ENCODE data around the gene MAPKBP1. TPM values are rescaled to one million over a fixed set of nuclear protein-coding genes. Genes with fewer than 3 reads are reported as not detected.
A peak's percentile ranks its signal among the peaks of the same experiment; 100 is the strongest.

MAPKBP1 gene
- total RNA-seq, 1 donor: 36.7 TPM

DNA sequence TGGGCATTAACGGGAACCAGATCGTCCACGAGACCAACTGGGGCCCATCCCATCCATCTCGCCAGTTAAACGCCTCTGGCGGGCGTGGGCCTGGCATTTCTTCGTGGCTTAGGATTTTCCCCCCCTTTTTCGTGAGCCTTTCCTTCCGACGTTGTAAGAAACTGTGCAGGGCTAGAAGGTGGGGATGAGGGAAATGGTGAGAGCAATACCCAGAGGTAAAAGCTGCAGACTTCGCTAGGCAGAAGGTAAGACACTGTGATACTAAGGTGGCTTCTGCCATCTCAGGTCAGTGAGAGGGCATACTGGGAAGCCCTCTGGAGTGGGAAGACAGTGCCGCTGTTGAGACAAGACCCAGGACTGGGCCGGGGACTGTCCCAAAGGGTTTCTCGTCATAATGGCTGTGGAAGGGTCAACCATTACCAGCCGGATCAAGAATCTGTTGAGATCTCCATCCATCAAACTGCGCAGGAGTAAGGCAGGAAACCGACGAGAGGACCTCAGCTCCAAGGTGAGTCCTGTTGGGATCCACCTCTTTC is 666 bp downstream of the MAPKBP1 start:
- peak overlapping the region; percentile 82 for H3K4me3 ChIP-seq (ENCODE audit: low read depth, low read length)
- TF ChIP-seq, protein P1, sequence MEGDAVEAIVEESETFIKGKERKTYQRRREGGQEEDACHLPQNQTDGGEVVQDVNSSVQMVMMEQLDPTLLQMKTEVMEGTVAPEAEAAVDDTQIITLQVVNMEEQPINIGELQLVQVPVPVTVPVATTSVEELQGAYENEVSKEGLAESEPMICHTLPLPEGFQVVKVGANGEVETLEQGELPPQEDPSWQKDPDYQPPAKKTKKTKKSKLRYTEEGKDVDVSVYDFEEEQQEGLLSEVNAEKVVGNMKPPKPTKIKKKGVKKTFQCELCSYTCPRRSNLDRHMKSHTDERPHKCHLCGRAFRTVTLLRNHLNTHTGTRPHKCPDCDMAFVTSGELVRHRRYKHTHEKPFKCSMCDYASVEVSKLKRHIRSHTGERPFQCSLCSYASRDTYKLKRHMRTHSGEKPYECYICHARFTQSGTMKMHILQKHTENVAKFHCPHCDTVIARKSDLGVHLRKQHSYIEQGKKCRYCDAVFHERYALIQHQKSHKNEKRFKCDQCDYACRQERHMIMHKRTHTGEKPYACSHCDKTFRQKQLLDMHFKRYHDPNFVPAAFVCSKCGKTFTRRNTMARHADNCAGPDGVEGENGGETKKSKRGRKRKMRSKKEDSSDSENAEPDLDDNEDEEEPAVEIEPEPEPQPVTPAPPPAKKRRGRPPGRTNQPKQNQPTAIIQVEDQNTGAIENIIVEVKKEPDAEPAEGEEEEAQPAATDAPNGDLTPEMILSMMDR (IDR thresholded peaks at IDR 0.05; ENCODE audit: insufficient read depth, low read depth, low read length): no peak

DNA sequence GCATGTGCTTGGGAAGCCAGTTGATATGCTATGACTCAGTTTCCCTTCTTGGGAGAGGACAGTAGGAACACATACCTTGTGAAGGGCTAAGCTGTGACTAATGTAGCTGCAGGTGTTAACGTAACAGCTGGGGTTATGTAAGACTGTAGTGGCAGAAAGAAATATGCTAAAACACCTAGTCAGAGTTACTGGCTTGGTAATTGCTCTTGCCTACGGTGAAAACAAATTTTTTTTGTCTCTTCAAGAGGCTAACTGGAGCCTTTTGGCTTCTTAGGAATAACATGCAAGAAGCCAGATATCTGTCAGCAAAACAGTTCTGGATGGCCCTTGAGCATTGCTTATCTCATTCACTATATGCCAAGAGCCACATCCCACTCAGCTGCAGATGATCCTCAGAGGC is 1.4 kb downstream of the MAPKBP1 start:
- H3K4me3 ChIP-seq (ENCODE audit: low read depth, low read length): peak overlapping the region; percentile 82
- DNase-seq (ENCODE audit: low read depth): no peak
- TF ChIP-seq, protein P1 (IDR thresholded peaks at IDR 0.05; ENCODE audit: insufficient read depth, low read depth, low read length): no peak

More for the DNA sequence above, 666 bp downstream of the MAPKBP1 start:
- no peak for DNase-seq (ENCODE audit: low read depth)

DNA sequence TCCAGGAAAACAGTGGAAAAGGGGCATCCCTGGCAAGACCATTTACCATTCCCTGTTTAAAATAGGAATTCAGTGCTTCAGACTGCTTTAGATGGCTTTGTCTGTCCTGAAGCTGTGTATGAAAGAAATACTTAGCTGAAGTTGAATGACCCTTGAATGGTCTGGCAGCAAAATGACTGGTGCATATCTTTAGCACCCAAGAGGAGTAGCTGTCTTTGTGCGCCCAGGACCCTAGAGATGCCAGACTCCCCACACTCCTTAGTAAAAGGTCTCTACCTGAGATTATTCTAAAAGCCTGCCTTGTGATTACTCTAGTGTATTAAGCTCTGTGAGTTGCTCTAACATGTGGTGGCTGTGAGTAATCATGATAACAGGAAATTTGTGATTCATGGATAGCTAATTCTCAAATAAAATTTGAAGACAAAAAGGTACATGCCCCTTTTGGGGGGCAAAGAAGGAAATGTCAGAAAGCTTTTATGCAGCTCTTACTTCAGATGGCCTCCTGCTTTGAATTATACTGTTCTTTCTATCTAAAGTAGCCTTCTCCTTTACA is 3.2 kb downstream of the MAPKBP1 start:
- H3K4me3 ChIP-seq (ENCODE audit: low read depth, low read length): no peak overlapping the region
- TF ChIP-seq, protein P1 (IDR thresholded peaks at IDR 0.05; ENCODE audit: insufficient read depth, low read depth, low read length): no peak
- no peak for DNase-seq (ENCODE audit: low read depth)

DNA sequence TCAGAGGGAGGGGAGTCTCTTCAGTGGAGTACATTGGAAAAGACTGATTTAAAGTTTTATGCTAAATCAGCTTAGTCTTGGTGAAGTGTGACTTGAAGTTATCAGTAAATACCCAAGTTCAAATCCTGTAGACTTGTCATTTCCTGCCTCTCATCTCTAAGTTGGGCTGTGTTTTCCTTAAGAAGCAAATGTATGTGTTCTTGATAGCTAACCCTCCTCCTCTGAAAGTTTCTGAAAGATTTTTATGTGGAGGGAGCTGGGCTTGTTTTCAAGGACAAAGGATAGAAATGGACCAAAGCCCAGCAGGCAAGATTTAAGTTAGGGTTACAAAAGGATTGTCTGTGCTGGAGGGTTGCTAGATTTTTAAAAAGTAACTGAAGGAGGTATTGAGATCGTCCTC is 4.2 kb downstream of the MAPKBP1 start:
- no peak overlapping the region for H3K4me3 ChIP-seq (ENCODE audit: low read depth, low read length)
- DNase-seq (ENCODE audit: low read depth): no peak
- TF ChIP-seq, protein P1 (IDR thresholded peaks at IDR 0.05; ENCODE audit: insufficient read depth, low read depth, low read length): no peak

DNA sequence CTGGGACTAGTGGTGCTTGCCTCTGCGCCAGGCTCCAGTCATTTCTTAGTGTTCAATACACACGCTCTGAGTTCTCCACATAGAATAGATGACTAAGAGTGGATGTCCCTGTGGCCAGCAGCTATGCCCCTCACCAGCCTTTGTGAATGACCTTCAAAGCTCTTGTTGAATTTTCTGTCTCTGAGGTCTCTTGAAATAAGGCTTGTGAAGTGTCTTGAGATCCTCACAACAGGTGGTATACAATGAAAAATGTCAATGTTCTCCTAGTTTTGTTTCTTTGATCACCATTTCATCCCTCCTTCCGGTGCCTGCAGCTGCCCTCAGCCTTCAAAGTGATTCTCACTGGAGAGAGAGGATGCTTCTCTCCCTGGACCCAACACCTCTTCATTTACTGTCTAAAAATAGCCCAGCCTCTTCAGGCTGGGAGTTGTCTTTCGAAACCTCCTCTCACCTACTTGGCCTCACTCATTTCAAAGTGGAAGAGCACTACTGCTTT is 5.4 kb downstream of the MAPKBP1 start:
- TF ChIP-seq, protein P1 (IDR thresholded peaks at IDR 0.05; ENCODE audit: insufficient read depth, low read depth, low read length): no peak
- H3K4me3 ChIP-seq (ENCODE audit: low read depth, low read length): no peak overlapping the region
- no peak for DNase-seq (ENCODE audit: low read depth)

DNA sequence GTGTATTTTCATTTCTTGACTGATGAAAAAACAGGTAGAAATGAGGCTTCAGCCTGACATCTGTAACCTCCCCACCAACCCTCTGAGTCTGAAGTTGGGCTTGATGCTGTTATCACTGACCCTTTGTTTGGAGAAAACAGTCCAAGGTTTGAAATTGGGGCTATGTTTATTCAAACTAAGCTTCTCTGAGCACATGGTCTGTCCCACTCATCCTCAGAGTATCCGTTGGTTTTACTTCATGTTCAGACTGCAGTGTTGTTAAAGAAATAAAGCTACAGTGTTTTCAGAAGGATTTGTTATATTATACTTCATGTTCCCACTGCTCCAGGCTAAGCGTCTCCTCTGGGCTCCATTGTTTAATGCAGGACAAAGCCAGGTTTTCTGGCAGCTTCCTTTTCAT is 6.0 kb downstream of the MAPKBP1 start:
- TF ChIP-seq, protein P1 (IDR thresholded peaks at IDR 0.05; ENCODE audit: insufficient read depth, low read depth, low read length): no peak
- DNase-seq (ENCODE audit: low read depth): peak; percentile 61
- H3K4me3 ChIP-seq (ENCODE audit: low read depth, low read length): no peak overlapping the region

DNA sequence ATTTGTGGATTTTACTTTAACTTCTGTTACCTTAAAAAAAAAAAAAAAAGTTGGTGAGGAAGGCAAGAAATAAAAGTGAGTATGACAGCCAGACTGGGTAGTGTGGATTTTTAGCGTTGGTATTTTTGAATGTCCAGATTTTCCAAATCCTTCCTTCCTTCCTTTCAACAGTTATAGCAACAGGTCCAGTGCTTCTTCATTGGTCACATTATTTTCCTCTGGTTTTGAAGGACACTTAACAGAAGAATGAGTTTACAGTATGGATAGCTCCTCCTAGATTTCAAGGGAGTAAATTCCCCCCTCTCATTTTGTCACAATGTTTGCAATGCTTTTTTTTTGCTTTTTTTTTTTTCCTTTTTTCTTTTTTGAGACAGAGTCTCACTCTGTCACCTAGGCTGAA is 6.4 kb downstream of the MAPKBP1 start:
- H3K4me3 ChIP-seq (ENCODE audit: low read depth, low read length): no peak overlapping the region
- DNase-seq (ENCODE audit: low read depth): no peak
- TF ChIP-seq, protein P1 (IDR thresholded peaks at IDR 0.05; ENCODE audit: insufficient read depth, low read depth, low read length): no peak
